ENCODE data around the gene NRXN2.

The NRXN2 gene

GRCh38 chr11:64560139-64560771 is 162.7 kb downstream of the NRXN2 start:
- FAIRE-seq: no peak

GRCh38 chr11:64559351-64560138 is 163.5 kb downstream of the NRXN2 start:
- no peak for FAIRE-seq

- no peak for FAIRE-seq
Measured at GRCh38 chr11:64558869-64559268, 164.1 kb downstream of the NRXN2 start.

GRCh38 chr11:64558065-64558745 is 164.8 kb downstream of the NRXN2 start:
- no peak for FAIRE-seq

- no peak for FAIRE-seq
Measured at GRCh38 chr11:64556721-64557250, 166.2 kb downstream of the NRXN2 start.

Measured in A204.1 (cell line).